ENCODE measurements around the gene METTL2B. TPM values are rescaled to one million over a fixed set of nuclear protein-coding genes. Genes with fewer than 3 reads are reported as not detected.
A peak's percentile ranks its signal among the peaks of the same experiment; 100 is the strongest.
"Not testable (repeated sequence)": the region's sequence is repeated elsewhere in the genome, so short reads cannot be mapped to it uniquely, and the experiment has no call there.

The METTL2B gene
- total RNA-seq, 1 experiment from 2014 or later = 40.4 TPM

- TF ChIP-seq MLX (CRISPR knock-in tag; IDR thresholded peaks at IDR 0.05) = no peak
- peak; percentile 86 for TF ChIP-seq SP1 (CRISPR knock-in tag; conservative IDR thresholded peaks at IDR 0.05)
- no peak for TF ChIP-seq E2F1 (CRISPR knock-in tag; IDR thresholded peaks at IDR 0.05)
- TF ChIP-seq ATF1 (CRISPR knock-in tag; IDR thresholded peaks at IDR 0.05) = no peak
These were observed 20.8 kb upstream of the METTL2B start, which contains the start of gene HILPDA (continued) for GRCh38 chr7:128455543-128456254.

GRCh38 chr7:128456255-128456725 lies 20.3 kb upstream of the METTL2B start:
- Mint-ChIP-seq H3K27ac (peak overlapping the region; percentile 92), H3K36me3 (peaks cover 20% of the 10 kb centered on the region), H3K27me3 (ENCODE audit: low read depth) (peaks cover 9% of the 10 kb centered on the region; the same call in 1 of the 2 replicates), H3K4me1 (peaks cover 69% of the 10 kb centered on the region), H3K4me3 (peak overlapping the region; percentile 95), H3K9me3 (no peaks in the 10 kb centered on the region)
- ChIA-PET CTCF (interaction anchor here (0.6 to 3.6 kb wide), 4 partner anchors 18 to 48 kb away, joined by 3 to 32 read pairs (median 4); no protein-coding TSS in a partner anchor), POLR2A (no interaction called here)
- DNase-seq (ENCODE audit: low spot score) (no peak), ATAC-seq (no peak)
- no peak for TF ChIP-seq NR1H2 (CRISPR knock-in tag; IDR thresholded peaks at IDR 0.05)
- no peak for TF ChIP-seq ATF1 (CRISPR knock-in tag; IDR thresholded peaks at IDR 0.05)
- TF ChIP-seq E2F4 (CRISPR knock-in tag; IDR thresholded peaks at IDR 0.05; ENCODE audit: borderline replicate concordance, low read depth) = no peak
- no peak for TF ChIP-seq ZNF423 (CRISPR knock-in tag; IDR thresholded peaks at IDR 0.05)
- no peak for TF ChIP-seq ZNF219 (CRISPR knock-in tag; IDR thresholded peaks at IDR 0.05; ENCODE audit: borderline replicate concordance)
- TF ChIP-seq TEAD4 (CRISPR knock-in tag; IDR thresholded peaks at IDR 0.05) = no peak
- TF ChIP-seq NFE2L1 (CRISPR knock-in tag; IDR thresholded peaks at IDR 0.05) = no peak
- no peak for TF ChIP-seq SP1 (CRISPR knock-in tag; conservative IDR thresholded peaks at IDR 0.05)
- TF ChIP-seq USF2 (CRISPR knock-in tag; IDR thresholded peaks at IDR 0.05) = no peak
- no peak for TF ChIP-seq TEAD1 (CRISPR knock-in tag; IDR thresholded peaks at IDR 0.05)
- no peak for TF ChIP-seq GRHL2 (CRISPR knock-in tag; IDR thresholded peaks at IDR 0.05; ENCODE audit: insufficient replicate concordance, severe bottlenecking)
- TF ChIP-seq IRF2 (CRISPR knock-in tag; IDR thresholded peaks at IDR 0.05; ENCODE audit: borderline replicate concordance, low read depth) = no peak
- TF ChIP-seq ARID4B (CRISPR knock-in tag; IDR thresholded peaks at IDR 0.05; ENCODE audit: borderline replicate concordance) = no peak
- no peak for TF ChIP-seq CREB1 (CRISPR knock-in tag; IDR thresholded peaks at IDR 0.05)
- no peak for TF ChIP-seq CREM (CRISPR knock-in tag; IDR thresholded peaks at IDR 0.05)
- TF ChIP-seq ZNF232 (CRISPR knock-in tag; IDR thresholded peaks at IDR 0.05) = no peak
- no peak for TF ChIP-seq SMAD4 (CRISPR knock-in tag; IDR thresholded peaks at IDR 0.05)
- TF ChIP-seq ZNF281 (CRISPR knock-in tag; IDR thresholded peaks at IDR 0.05) = no peak
- TF ChIP-seq ZBTB21 (CRISPR knock-in tag; IDR thresholded peaks at IDR 0.05; ENCODE audit: borderline replicate concordance) = no peak

- H3K27me3 Mint-ChIP-seq (ENCODE audit: low read depth); DNase-seq (ENCODE audit: low spot score); H3K27ac Mint-ChIP-seq; ATAC-seq; POLR2A ChIA-PET; H3K9me3 Mint-ChIP-seq: not testable (repeated sequence)
- Mint-ChIP-seq H3K36me3 (peaks cover 24% of the 10 kb centered on the region), H3K4me1 (peaks cover 60% of the 10 kb centered on the region), H3K4me3 (peak overlapping the region; percentile 95)
- CTCF ChIA-PET = interaction anchor here (0.7 to 1.5 kb wide), 4 partner anchors 17 to 535 kb away, joined by 3 to 8 read pairs (median 4); no protein-coding TSS in a partner anchor
These were observed 19.2 kb upstream of the METTL2B start for GRCh38 chr7:128457385-128457784.
